Ectodermal cell (in vitro differentiated cells): ENCODE data around the gene ANO9.
"Not testable (repeated sequence)": the region's sequence is repeated elsewhere in the genome, so short reads cannot be mapped to it uniquely, and the experiment has no call there.

Experiments used
- H3K27ac ChIP-seq: 2 replicates; pipeline ENCODE4 v1.7.0; 2013; ENCODE audit warnings: mild to moderate bottlenecking, low read depth, low read length; ENCODE audit not compliant: insufficient read depth, poor library complexity, severe bottlenecking
- H3K27me3 ChIP-seq: 2 replicates; pipeline ENCODE4 v1.7.0; 2013; ENCODE audit warnings: mild to moderate bottlenecking, low read length; ENCODE audit not compliant: insufficient read depth, control insufficient read depth, poor library complexity, severe bottlenecking
- H3K36me3 ChIP-seq: one replicate; pipeline ENCODE4 v1.7.0; 2013; ENCODE audit warnings: low read length; ENCODE audit not compliant: control insufficient read depth, insufficient read depth
- H3K4me1 ChIP-seq: one replicate; pipeline ENCODE4 v1.7.0; 2013; ENCODE audit warnings: low read length; ENCODE audit not compliant: control insufficient read depth, insufficient read depth
- H3K4me3 ChIP-seq: 2 replicates; pipeline ENCODE4 v1.7.0; 2013; ENCODE audit warnings: low read depth, low read length, control low read depth; ENCODE audit not compliant: insufficient read depth
- H3K9me3 ChIP-seq: 2 replicates; pipeline ENCODE4 v1.7.0; 2013; ENCODE audit warnings: mild to moderate bottlenecking, low read length, moderate library complexity; ENCODE audit not compliant: control insufficient read depth
- WGBS, 2 experiments: methylation state at CpG; one replicate each; pipeline ENCODE4 v1.1.7; 2013; ENCODE audit warnings: missing lambda C conversion rate in 2 of 2; 5-methylcytosine and 5-hydroxymethylcytosine counted together

Gene ANO9

GRCh38 chr11:443542-444199 is 1.9 kb upstream of the ANO9 start:
- H3K27me3 ChIP-seq = no peaks in the 10 kb centered on the region
- peaks cover 7% of the 10 kb centered on the region for H3K4me1 ChIP-seq
- no peaks in the 10 kb centered on the region for H3K36me3 ChIP-seq
- WGBS, 2 experiments = 85 to 87% methylated on average over 16 of the region's 16 CpGs
- H3K9me3 ChIP-seq = no peaks in the 10 kb centered on the region
- no peak overlapping the region for H3K27ac ChIP-seq
- H3K4me3 ChIP-seq = no peak overlapping the region

- H3K4me3 ChIP-seq = no peak overlapping the region
- H3K9me3 ChIP-seq = no peaks in the 10 kb centered on the region
- WGBS, 2 experiments = 84 to 86% methylated on average over 16 of the region's 16 CpGs
- H3K4me1 ChIP-seq = peaks cover 7% of the 10 kb centered on the region
- H3K36me3 ChIP-seq = no peaks in the 10 kb centered on the region
- no peak overlapping the region for H3K27ac ChIP-seq
- no peaks in the 10 kb centered on the region for H3K27me3 ChIP-seq
Measured at GRCh38 chr11:442611-443081, 835 bp upstream of the ANO9 start.

- WGBS, 2 experiments = 85 to 87% methylated on average over 13 of the region's 13 CpGs
- H3K4me1 ChIP-seq = peaks cover 4% of the 10 kb centered on the region
- H3K27me3 ChIP-seq = no peaks in the 10 kb centered on the region
Measured at GRCh38 chr11:441043-441417, 781 bp downstream of the ANO9 start.

GRCh38 chr11:440065-441042 is 1.5 kb downstream of the ANO9 start:
- no peak overlapping the region for H3K4me3 ChIP-seq
- no peaks in the 10 kb centered on the region for H3K27me3 ChIP-seq
- WGBS, 2 experiments = 93% methylated on average over 27 of the region's 27 CpGs
- H3K36me3 ChIP-seq = no peaks in the 10 kb centered on the region
- H3K27ac ChIP-seq = no peak overlapping the region
- peaks cover 4% of the 10 kb centered on the region for H3K4me1 ChIP-seq
- H3K9me3 ChIP-seq = no peaks in the 10 kb centered on the region

More at GRCh38 chr11:441043-441417, 781 bp downstream of the ANO9 start:
- Histone ChIP-seq H3K9me3 (no peaks in the 10 kb centered on the region), H3K4me3 (no peak overlapping the region), H3K27ac (no peak overlapping the region), H3K36me3 (no peaks in the 10 kb centered on the region)

GRCh38 chr11:439315-440064 is 2.3 kb downstream of the ANO9 start:
- Histone ChIP-seq H3K4me3 (no peak overlapping the region), H3K4me1 (peaks cover 4% of the 10 kb centered on the region), H3K27me3 (no peaks in the 10 kb centered on the region), H3K9me3 (no peaks in the 10 kb centered on the region), H3K36me3 (no peaks in the 10 kb centered on the region), H3K27ac (no peak overlapping the region)
- 92% methylated on average over 23 of the region's 23 CpGs for WGBS, 2 experiments

GRCh38 chr11:438101-438844 is 3.5 kb downstream of the ANO9 start:
- Histone ChIP-seq H3K4me1 (peaks cover 4% of the 10 kb centered on the region), H3K27me3 (no peaks in the 10 kb centered on the region), H3K27ac (no peak overlapping the region), H3K4me3 (no peak overlapping the region), H3K36me3 (no peaks in the 10 kb centered on the region), H3K9me3 (no peaks in the 10 kb centered on the region)
- WGBS, 2 experiments = 92 to 93% methylated on average over 20 of the region's 21 CpGs

- Histone ChIP-seq H3K9me3 (no peaks in the 10 kb centered on the region), H3K27me3 (no peaks in the 10 kb centered on the region), H3K4me1 (peaks cover 4% of the 10 kb centered on the region), H3K27ac (no peak overlapping the region), H3K4me3 (no peak overlapping the region), H3K36me3 (no peaks in the 10 kb centered on the region)
- 87 to 88% methylated on average over 17 of the region's 17 CpGs for WGBS, 2 experiments
Measured at GRCh38 chr11:437228-437870, 4.5 kb downstream of the ANO9 start.

- not testable (repeated sequence) for H3K27me3 ChIP-seq, H3K4me1 ChIP-seq, H3K9me3 ChIP-seq, H3K4me3 ChIP-seq, H3K36me3 ChIP-seq, H3K27ac ChIP-seq
- WGBS, 2 experiments = 100% methylated on average over 1 of the region's 1 CpG; no CpG with 5 or more reads in 1 of the 2 experiments
Measured at GRCh38 chr11:434999-435740, 6.6 kb downstream of the ANO9 start.

GRCh38 chr11:434496-434895 is 7.3 kb downstream of the ANO9 start:
- no peaks in the 10 kb centered on the region for H3K9me3 ChIP-seq
- 89 to 92% methylated on average over 16 of the region's 16 CpGs for WGBS, 2 experiments
- H3K27me3 ChIP-seq = no peaks in the 10 kb centered on the region
- H3K4me3 ChIP-seq = no peak overlapping the region
- no peaks in the 10 kb centered on the region for H3K36me3 ChIP-seq
- no peaks in the 10 kb centered on the region for H3K4me1 ChIP-seq
- H3K27ac ChIP-seq = no peak overlapping the region
